HG03460 (cell line): Measurements from ENCODE around the gene FRMD1.

ENCODE experiments used
- ATAC-seq: cut with Tn5 transposase; IDR thresholded peaks from one replicate; pipeline ENCODE4 v1.9.1; 2021; ENCODE audit not compliant: unreplicated experiment

The FRMD1 gene

GRCh38 chr6:168058691-168059551 lies 20.1 kb downstream of the FRMD1 start:
- ATAC-seq: no peak

GRCh38 chr6:168057836-168058235 lies 21.2 kb downstream of the FRMD1 start:
- ATAC-seq: no peak

- no peak for ATAC-seq
These were observed 22.0 kb downstream of the FRMD1 start for GRCh38 chr6:168056892-168057527.

GRCh38 chr6:168055696-168056489 lies 23.1 kb downstream of the FRMD1 start:
- ATAC-seq: no peak

GRCh38 chr6:168054765-168055560 lies 24.0 kb downstream of the FRMD1 start:
- ATAC-seq: no peak

- no peak for ATAC-seq
These were observed 25.0 kb downstream of the FRMD1 start for GRCh38 chr6:168053957-168054471.

GRCh38 chr6:168053086-168053956 lies 25.7 kb downstream of the FRMD1 start:
- ATAC-seq: no peak

- no peak for ATAC-seq
These were observed 26.6 kb downstream of the FRMD1 start for GRCh38 chr6:168052291-168052891.

- ATAC-seq: no peak
These were observed 27.4 kb downstream of the FRMD1 start for GRCh38 chr6:168051648-168052047.

- ATAC-seq: no peak
These were observed 28.0 kb downstream of the FRMD1 start for GRCh38 chr6:168050881-168051586.

- no peak for ATAC-seq
These were observed 28.7 kb downstream of the FRMD1 start for GRCh38 chr6:168050225-168050880.

GRCh38 chr6:168049706-168050224 lies 29.2 kb downstream of the FRMD1 start:
- ATAC-seq: no peak

- no peak for ATAC-seq
These were observed 29.7 kb downstream of the FRMD1 start for GRCh38 chr6:168049277-168049676.

- no peak for ATAC-seq
These were observed 30.3 kb downstream of the FRMD1 start for GRCh38 chr6:168048724-168049025.

GRCh38 chr6:168047841-168048723 lies 30.9 kb downstream of the FRMD1 start:
- ATAC-seq: no peak

GRCh38 chr6:168046696-168047095 lies 32.3 kb downstream of the FRMD1 start:
- no peak for ATAC-seq
